GM20000 (cell line): ENCODE results near the gene UVRAG.

Source experiments
- DNase-seq: peaks from one replicate; pipeline ENCODE4 v3.0.0; 2012; ENCODE audit warnings: low spot score
- CTCF ChIP-seq: IDR thresholded peaks from 2 replicates; pipeline ENCODE4 v1.5.1; 2012; ENCODE audit warnings: mild to moderate bottlenecking, control low read depth; ENCODE audit errors: extremely low read depth, missing control alignments

Gene UVRAG

DNA sequence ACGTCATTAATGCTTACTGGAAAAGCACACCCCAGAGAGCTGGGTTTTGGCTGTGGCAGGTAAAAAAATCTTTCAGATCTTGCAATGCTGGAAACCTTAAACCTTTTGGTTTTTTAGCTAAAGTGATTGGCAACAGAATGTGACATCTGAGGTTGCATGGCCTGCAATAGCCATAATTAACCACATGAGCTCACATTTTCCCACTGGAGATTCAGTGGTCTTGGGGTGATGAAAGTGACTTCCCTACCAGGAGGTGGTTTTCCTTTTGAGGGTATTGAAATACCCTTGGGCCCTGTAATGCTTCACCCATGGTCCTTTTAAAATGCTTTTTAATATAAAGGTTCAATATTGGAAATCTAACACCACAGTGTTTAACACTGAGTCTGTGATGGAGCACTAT, 198.5 kb downstream of the UVRAG start:
- no peak for TF ChIP-seq CTCF
- DNase-seq, result no peak

DNA sequence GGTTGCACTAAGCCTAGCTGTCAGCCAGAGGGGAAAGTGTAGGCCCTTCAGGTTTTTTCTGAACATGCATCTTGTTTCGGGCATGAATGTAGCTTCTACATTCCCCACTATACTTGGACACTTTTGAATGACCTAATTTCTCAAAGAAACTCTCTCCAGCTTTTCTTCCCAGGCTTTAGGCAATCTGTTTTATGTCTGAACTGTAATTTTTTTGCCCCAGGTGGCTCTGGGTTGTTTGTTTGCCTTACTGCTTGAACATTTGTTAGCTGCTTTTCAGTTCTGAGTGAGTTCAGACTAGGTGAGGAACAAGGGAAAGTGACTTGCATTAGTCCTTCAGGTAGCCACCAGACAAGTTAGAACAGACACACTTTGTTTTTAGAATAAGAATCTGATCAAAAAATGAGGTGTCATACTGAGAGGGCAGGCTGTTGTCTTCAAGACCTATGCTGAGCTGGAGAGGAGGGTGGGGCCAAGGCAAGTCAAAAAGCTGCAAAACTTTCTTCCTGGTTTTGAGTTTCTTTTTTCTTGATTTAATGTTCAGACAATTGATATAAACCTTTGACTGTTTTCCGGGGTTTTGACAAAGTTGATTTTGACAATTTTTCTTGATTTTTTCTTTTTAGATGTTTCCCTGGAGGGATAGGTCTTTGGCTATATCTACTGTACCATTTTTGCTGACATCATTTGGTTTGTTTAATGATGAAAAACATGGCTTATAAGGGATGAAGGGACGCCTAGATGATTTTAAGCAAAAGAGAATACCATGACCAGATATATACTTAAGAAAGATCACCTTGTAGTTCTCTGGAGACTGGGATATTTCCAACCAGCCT, 208.4 kb downstream of the UVRAG start:
- no peak for TF ChIP-seq CTCF
- DNase-seq, result no peak

GRCh38 chr11:76025068-76025467, 210.1 kb downstream of the UVRAG start:
- TF ChIP-seq CTCF, result no peak
- DNase-seq, result no peak

GRCh38 chr11:76025817-76026216, 210.8 kb downstream of the UVRAG start:
- DNase-seq, result no peak
- TF ChIP-seq CTCF, result no peak

GRCh38 chr11:76026281-76026680, 211.3 kb downstream of the UVRAG start:
- no peak for DNase-seq
- no peak for TF ChIP-seq CTCF

- TF ChIP-seq CTCF, result no peak
- no peak for DNase-seq
Measured at GRCh38 chr11:76026862-76027261, 211.9 kb downstream of the UVRAG start.

- no peak for TF ChIP-seq CTCF
- no peak for DNase-seq
Measured at GRCh38 chr11:76030286-76030685, 215.3 kb downstream of the UVRAG start.
